ENCODE data around the gene CHERP.

- TF ChIP-seq CTCF (IDR thresholded peaks at IDR 0.05; ENCODE audit: control extremely low read depth in 1 of 3, insufficient read depth in 1 of 3, low read depth in 1 of 3, low read length in 3 of 3) (no peak), SP1 (IDR thresholded peaks at IDR 0.05; ENCODE audit: low read depth, low read length) (no peak), POLR2AphosphoS5 (IDR thresholded peaks at IDR 0.05; ENCODE audit: low read depth, low read length) (no peak), NRF1 (IDR thresholded peaks at IDR 0.05; ENCODE audit: low read depth, low read length) (no peak), SIN3A (conservative IDR thresholded peaks at IDR 0.05 in 1 of 2, IDR thresholded peaks at IDR 0.05 in 1 of 2; ENCODE audit: low read depth in 1 of 2, low read length in 2 of 2) (no peak), BCL11A (IDR thresholded peaks at IDR 0.05; ENCODE audit: low read depth in 2 of 2, low read length in 2 of 2) (no peak), CHD1 (IDR thresholded peaks at IDR 0.05; ENCODE audit: low read depth, low read length) (no peak), TEAD4 (IDR thresholded peaks at IDR 0.05; ENCODE audit: low read depth, low read length) (no peak), RNF2 (IDR thresholded peaks at IDR 0.05; ENCODE audit: borderline replicate concordance, low read depth, low read length, missing control alignments, poor library complexity, severe bottlenecking) (no peak), SRF (IDR thresholded peaks at IDR 0.05; ENCODE audit: low read depth, low read length) (no peak), EZH2 (IDR thresholded peaks at IDR 0.05; ENCODE audit: low read depth, low read length, severe bottlenecking) (no peak)
Observed at GRCh38 chr19:16564842-16565241, 22.6 kb upstream of the CHERP start.

Measured in H1 (cell line).